DND-41 (cell line): ENCODE measurements around the gene SND1.

ENCODE experiments used
- ATAC-seq: fragments of 200-7000 bp; cut with Tn5 transposase; 3 replicates; pipeline ENCODE4 v1.9.1; 2021; ENCODE audit warnings: low read depth; ENCODE audit not compliant: insufficient read depth
- DNase-seq: peaks from one replicate; pipeline ENCODE4 v3.0.0-alpha.2; 2020
- H2AFZ ChIP-seq: 2 replicates; pipeline ENCODE4 v1.6.0; 2012; ENCODE audit warnings: low read depth, low read length
- H3K27ac ChIP-seq: 2 replicates; pipeline ENCODE4 v1.5.1; 2012; ENCODE audit warnings: low read length, inconsistent platforms
- H3K27me3 ChIP-seq: fragments of 200-600 bp; sonication (generic); 2 replicates; pipeline ENCODE4 v1.6.0; 2012; ENCODE audit warnings: low read length, mild to moderate bottlenecking, inconsistent platforms; ENCODE audit not compliant: insufficient read depth, poor library complexity
- H3K36me3 ChIP-seq: 2 replicates; pipeline ENCODE4 v1.5.1; 2012; ENCODE audit warnings: low read length, inconsistent platforms; ENCODE audit not compliant: insufficient read depth
- H3K4me1 ChIP-seq: 2 replicates; pipeline ENCODE4 v1.5.1; 2012; ENCODE audit warnings: mild to moderate bottlenecking, low read length; ENCODE audit not compliant: insufficient read depth
- H3K4me2 ChIP-seq: 2 replicates; pipeline ENCODE4 v1.6.0; 2012; ENCODE audit warnings: mild to moderate bottlenecking, moderate library complexity, low read length, inconsistent platforms; ENCODE audit not compliant: insufficient read depth
- H3K4me3 ChIP-seq, 2 experiments: fragments of 200-600 bp in 1 of 2; shearing (Covaris generic) in 1 of 2; 2 replicates each; pipeline ENCODE4 v1.5.1; 2012 to 2016; ENCODE audit warnings: inconsistent platforms in 2 of 2, low read length in 2 of 2, mild to moderate bottlenecking in 2 of 2, low read depth in 1 of 2, moderate library complexity in 1 of 2
- H3K79me2 ChIP-seq: 2 replicates; pipeline ENCODE4 v1.6.0; 2012; ENCODE audit warnings: low read length, inconsistent platforms; ENCODE audit not compliant: insufficient read depth
- H3K9ac ChIP-seq: 2 replicates; pipeline ENCODE4 v1.6.0; 2012; ENCODE audit warnings: low read depth, mild to moderate bottlenecking, inconsistent platforms, low read length, moderate library complexity
- H3K9me3 ChIP-seq: 2 replicates; pipeline ENCODE4 v1.5.1; 2012; ENCODE audit warnings: low read length, moderate library complexity, mild to moderate bottlenecking, inconsistent platforms; ENCODE audit not compliant: insufficient read depth, severe bottlenecking
- H4K20me1 ChIP-seq: 2 replicates; pipeline ENCODE4 v1.6.0; 2012; ENCODE audit warnings: low read length; ENCODE audit not compliant: insufficient read depth
- EZH2 ChIP-seq: IDR thresholded peaks from 3 replicates; pipeline ENCODE4 v1.6.1; 2012; ENCODE audit warnings: borderline replicate concordance, low read depth, mild to moderate bottlenecking, moderate library complexity, low read length, inconsistent platforms; ENCODE audit not compliant: severe bottlenecking
- TF ChIP-seq, protein P1 (sequence below): IDR thresholded peaks from 2 replicates; pipeline ENCODE4 v1.5.1; 2012; ENCODE audit warnings: borderline replicate concordance, low read length, moderate library complexity, mild to moderate bottlenecking; ENCODE audit not compliant: poor library complexity, severe bottlenecking; ENCODE audit errors: extremely low read depth

Gene SND1

DNA sequence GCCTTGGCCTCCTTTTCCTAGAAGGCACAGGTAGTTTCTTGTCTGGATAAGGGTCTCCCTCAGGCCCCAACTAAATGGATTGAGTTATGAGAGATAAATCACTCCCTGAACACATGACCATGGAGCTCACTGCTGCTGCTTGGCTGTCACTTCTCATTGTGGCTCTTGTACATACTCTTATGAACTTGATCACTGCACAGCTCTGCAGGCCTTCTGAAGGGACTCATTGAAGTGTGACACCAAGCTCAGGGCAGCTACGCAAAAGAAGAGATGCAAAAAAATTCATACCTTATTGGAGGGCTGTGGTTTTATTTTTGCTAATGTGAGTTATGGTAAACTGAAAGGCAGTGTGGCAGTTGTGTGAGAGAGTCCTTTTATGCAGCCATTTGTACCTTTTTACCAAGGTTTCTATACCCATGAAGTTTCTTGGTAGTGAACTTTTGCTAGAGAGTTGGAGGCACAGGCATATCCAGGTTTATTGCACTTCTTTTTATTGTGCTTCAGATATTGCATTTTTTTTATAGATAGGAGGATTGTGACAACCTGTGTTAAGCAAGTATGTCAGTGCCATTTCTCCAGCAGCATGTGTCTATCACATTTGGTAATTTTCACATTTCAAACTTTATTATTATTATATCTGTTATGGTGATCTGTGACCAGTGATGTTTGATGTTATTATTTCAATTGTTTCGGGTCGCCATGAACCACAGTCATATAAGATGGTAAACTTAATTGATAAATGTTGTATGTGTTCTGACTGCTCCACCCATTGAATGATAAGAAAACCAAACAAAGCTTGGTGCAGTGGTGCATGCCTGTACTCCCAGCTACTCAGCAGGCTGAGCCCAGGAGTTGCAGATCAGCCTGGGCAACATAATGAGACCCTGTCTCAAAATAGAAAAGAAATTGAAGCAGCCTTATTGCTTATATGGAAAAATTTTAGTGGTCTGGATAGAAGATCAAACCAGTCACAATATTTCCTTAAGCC, 278.6 kb downstream of the SND1 start:
- H3K4me2 ChIP-seq = no peak overlapping the region
- no peaks in the 10 kb centered on the region for H3K9me3 ChIP-seq
- no peak overlapping the region for H2AFZ ChIP-seq
- H3K4me1 ChIP-seq = no peaks in the 10 kb centered on the region
- no peak for ATAC-seq
- TF ChIP-seq EZH2 = no peak
- TF ChIP-seq, protein P1, sequence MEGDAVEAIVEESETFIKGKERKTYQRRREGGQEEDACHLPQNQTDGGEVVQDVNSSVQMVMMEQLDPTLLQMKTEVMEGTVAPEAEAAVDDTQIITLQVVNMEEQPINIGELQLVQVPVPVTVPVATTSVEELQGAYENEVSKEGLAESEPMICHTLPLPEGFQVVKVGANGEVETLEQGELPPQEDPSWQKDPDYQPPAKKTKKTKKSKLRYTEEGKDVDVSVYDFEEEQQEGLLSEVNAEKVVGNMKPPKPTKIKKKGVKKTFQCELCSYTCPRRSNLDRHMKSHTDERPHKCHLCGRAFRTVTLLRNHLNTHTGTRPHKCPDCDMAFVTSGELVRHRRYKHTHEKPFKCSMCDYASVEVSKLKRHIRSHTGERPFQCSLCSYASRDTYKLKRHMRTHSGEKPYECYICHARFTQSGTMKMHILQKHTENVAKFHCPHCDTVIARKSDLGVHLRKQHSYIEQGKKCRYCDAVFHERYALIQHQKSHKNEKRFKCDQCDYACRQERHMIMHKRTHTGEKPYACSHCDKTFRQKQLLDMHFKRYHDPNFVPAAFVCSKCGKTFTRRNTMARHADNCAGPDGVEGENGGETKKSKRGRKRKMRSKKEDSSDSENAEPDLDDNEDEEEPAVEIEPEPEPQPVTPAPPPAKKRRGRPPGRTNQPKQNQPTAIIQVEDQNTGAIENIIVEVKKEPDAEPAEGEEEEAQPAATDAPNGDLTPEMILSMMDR = no peak
- H3K36me3 ChIP-seq = peaks cover 42% of the 10 kb centered on the region
- H3K79me2 ChIP-seq = no peaks in the 10 kb centered on the region
- H3K27me3 ChIP-seq = no peaks in the 10 kb centered on the region
- H4K20me1 ChIP-seq = peaks cover 2% of the 10 kb centered on the region; the same call in 1 of the 2 replicates
- H3K27ac ChIP-seq = no peak overlapping the region
- DNase-seq = no peak
- H3K9ac ChIP-seq = no peak overlapping the region
- H3K4me3 ChIP-seq = no peak overlapping the region

DNA sequence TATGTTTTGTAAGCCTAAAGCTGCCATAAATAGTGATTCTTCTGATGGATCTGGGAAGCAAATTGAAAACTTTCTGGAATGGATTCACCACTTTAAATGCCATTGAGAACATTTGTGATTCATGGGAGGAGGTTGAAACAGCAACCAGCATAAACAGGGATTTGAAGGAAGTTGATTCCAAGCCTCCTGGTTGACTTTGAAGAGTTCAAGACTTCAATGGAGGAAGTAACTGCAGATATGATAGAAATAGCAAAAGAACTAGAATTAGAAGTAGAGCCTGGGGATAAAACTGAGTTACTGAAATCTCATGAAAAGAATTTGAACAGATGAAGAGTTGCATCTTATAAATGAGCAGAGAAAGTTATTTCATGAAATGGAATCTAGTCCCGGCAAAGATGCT, 280.1 kb downstream of the SND1 start:
- H3K4me3 ChIP-seq = no peak overlapping the region
- no peaks in the 10 kb centered on the region for H3K4me1 ChIP-seq
- no peak for DNase-seq
- no peaks in the 10 kb centered on the region for H3K9me3 ChIP-seq
- H3K27me3 ChIP-seq = no peaks in the 10 kb centered on the region
- no peak for ATAC-seq
- no peak overlapping the region for H3K9ac ChIP-seq
- H3K4me2 ChIP-seq = no peak overlapping the region
- H4K20me1 ChIP-seq = peaks cover 6% of the 10 kb centered on the region
- H3K79me2 ChIP-seq = no peaks in the 10 kb centered on the region
- H2AFZ ChIP-seq = no peak overlapping the region
- H3K27ac ChIP-seq = no peak overlapping the region
- H3K36me3 ChIP-seq = peaks cover 42% of the 10 kb centered on the region
- TF ChIP-seq, protein P1 = no peak
- TF ChIP-seq EZH2 = no peak

DNA sequence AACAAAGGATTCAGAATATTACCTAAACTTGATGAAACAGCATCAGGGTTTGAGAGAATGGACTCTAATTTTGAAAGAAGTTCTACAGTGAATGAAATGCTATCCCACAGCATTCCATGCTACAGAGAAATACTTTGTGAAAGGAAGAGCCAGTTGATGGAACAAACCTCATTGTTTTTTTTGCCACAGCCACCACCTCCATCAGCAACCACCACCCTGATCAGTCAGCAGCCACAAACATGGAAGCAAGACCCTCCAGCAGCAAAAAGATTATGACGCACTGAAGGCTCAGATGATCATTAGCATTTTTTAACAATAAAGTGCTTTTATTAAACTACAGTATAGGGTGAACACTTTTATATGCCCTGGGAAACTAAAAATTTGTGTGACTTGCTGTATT, 280.5 kb downstream of the SND1 start:
- Histone ChIP-seq H3K9me3 (no peaks in the 10 kb centered on the region), H4K20me1 (peaks cover 6% of the 10 kb centered on the region), H2AFZ (no peak overlapping the region), H3K4me3 (no peak overlapping the region), H3K36me3 (peaks cover 42% of the 10 kb centered on the region), H3K4me2 (no peak overlapping the region), H3K79me2 (no peaks in the 10 kb centered on the region), H3K9ac (no peak overlapping the region), H3K27me3 (no peaks in the 10 kb centered on the region), H3K4me1 (no peaks in the 10 kb centered on the region), H3K27ac (no peak overlapping the region)
- TF ChIP-seq EZH2 = no peak
- TF ChIP-seq, protein P1 = no peak
- no peak for DNase-seq
- no peak for ATAC-seq
